HepG2 (cell line): ENCODE results near the gene TMEM53. TPM values are rescaled to one million over a fixed set of nuclear protein-coding genes. Genes with fewer than 3 reads are reported as not detected.

Experiments used
- FOXP1 ChIP-seq, 2 experiments: fragments of 450-650 bp in 1 of 2; IDR thresholded peaks; 2 replicates each; pipeline ENCODE4 v1.6.1; 2017 to 2018; ENCODE audit warnings: antibody characterized with exemption in 1 of 2
- GATAD2A ChIP-seq: IDR thresholded peaks from 2 replicates; pipeline ENCODE4 v1.6.1; 2016
- KDM6A ChIP-seq: IDR thresholded peaks from 2 replicates; pipeline ENCODE4 v1.6.1; 2016; ENCODE audit warnings: low read depth
- MLLT10 ChIP-seq: sonication (generic); formaldehyde crosslinking; IDR thresholded peaks from 2 replicates; pipeline ENCODE4 v1.4.0; 2020; ENCODE audit warnings: missing genetic modification reagents
- PAXIP1 ChIP-seq: sonication (generic); formaldehyde crosslinking; conservative IDR thresholded peaks from 2 replicates; pipeline ENCODE4 v1.4.0; 2020; ENCODE audit warnings: mild to moderate bottlenecking, missing genetic modification reagents, moderate library complexity
- RNF219 ChIP-seq: sonication (generic); formaldehyde crosslinking; IDR thresholded peaks from 2 replicates; pipeline ENCODE4 v1.5.0; 2020; ENCODE audit warnings: mild to moderate bottlenecking, missing genetic modification reagents
- STAT6 ChIP-seq: sonication (generic); formaldehyde crosslinking; IDR thresholded peaks from 2 replicates; pipeline ENCODE4 v1.4.0; 2020; ENCODE audit warnings: missing genetic modification reagents, mild to moderate bottlenecking, borderline replicate concordance
- THYN1 ChIP-seq: sonication (generic); formaldehyde crosslinking; IDR thresholded peaks from 2 replicates; pipeline ENCODE4 v1.8.1; 2023; ENCODE audit warnings: low read depth, mild to moderate bottlenecking, moderate library complexity, missing genetic modification reagents, borderline replicate concordance
- ZBTB49 ChIP-seq: sonication (generic); formaldehyde crosslinking; IDR thresholded peaks from 2 replicates; pipeline ENCODE4 v1.4.0; 2020; ENCODE audit warnings: missing genetic modification reagents, borderline replicate concordance
- ZFP37 ChIP-seq: sonication (generic); formaldehyde crosslinking; IDR thresholded peaks from 2 replicates; pipeline ENCODE4 v1.4.0; 2020; ENCODE audit warnings: missing genetic modification reagents, borderline replicate concordance
- ZMAT5 ChIP-seq: sonication (generic); formaldehyde crosslinking; IDR thresholded peaks from 2 replicates; pipeline ENCODE4 v1.5.0; 2020; ENCODE audit warnings: mild to moderate bottlenecking, low read depth, missing genetic modification reagents, borderline replicate concordance
- ZNF564 ChIP-seq: sonication (generic); formaldehyde crosslinking; IDR thresholded peaks from 2 replicates; pipeline ENCODE4 v1.8.1; 2023; ENCODE audit warnings: mild to moderate bottlenecking, missing genetic modification reagents
- ZNF580 ChIP-seq: IDR thresholded peaks from 2 replicates; pipeline ENCODE4 v1.6.1; 2016; ENCODE audit warnings: low read depth, borderline replicate concordance
- polyA plus RNA-seq, 8 experiments: library from polyadenylated mRNA; depleted of rRNA in 3 of 8; stranded (reverse) in 7 of 8; unstranded in 1 of 8; fragments of >200 nt; fragmentation: Illumina TruSeq in 4 of 8; extraction: Trizol in 4 of 8; gene quantifications; 2 replicates each; pipeline versions ENCODE4 v1.2.1 to v1.2.3, GENCODE V29; 2011 to 2016; ENCODE audit warnings: low read depth in 4 of 8, missing spikeins in 1 of 8, mixed read lengths in 1 of 8; ENCODE audit not compliant: insufficient read depth in 1 of 8
- total RNA-seq, 5 experiments: library from RNA; depleted of rRNA; stranded (reverse); fragments of >200 nt; fragmentation: Illumina TruSeq; extraction: Trizol; gene quantifications; 2 replicates each; pipeline ENCODE4 v1.2.3, GENCODE V29; 2016; ENCODE audit warnings: low read depth in 1 of 5

Gene TMEM53
- total and polyA plus RNA-seq, 2 of the 13 experiments (the other 11 are each of a cell fraction or from before 2014, with no cell fraction given): 12.6 to 20.2 TPM

GRCh38 chr1:44707959-44708831, 33.9 kb upstream of the TMEM53 start (continued):
- TF ChIP-seq PAXIP1 (CRISPR knock-in tag) (peak; percentile 44), THYN1 (CRISPR knock-in tag) (no peak), STAT6 (0 out of 2 replicates have a peak, but pooled peaks have one; percentile 51), ZNF564 (CRISPR knock-in tag) (no peak), MLLT10 (no peak), ZBTB49 (CRISPR knock-in tag) (no peak), GATAD2A (CRISPR knock-in tag) (peak; percentile 77), ZMAT5 (no peak), RNF219 (CRISPR knock-in tag) (no peak), ZFP37 (CRISPR knock-in tag) (0 out of 2 replicates have a peak, but pooled peaks have one; percentile 21), ZNF580 (CRISPR knock-in tag) (0 out of 2 replicates have a peak, but pooled peaks have one; percentile 10), KDM6A (CRISPR knock-in tag) (peak; percentile 23; the same call in 1 of the 2 replicates), FOXP1 (IDR thresholded peaks at IDR 0.05) (no peak), FOXP1 (CRISPR knock-in tag; IDR thresholded peaks at IDR 0.05) (peak; percentile 72)
